Ramos (cell line): Measurements from ENCODE around the gene MIPEP.

Source experiments
- in situ Hi-C: fragments of 300-500 bp; cut with MboI; formaldehyde crosslinking; loops from one replicate; pipeline ENCODE4 v1.14.3; 2022; ENCODE audit warnings: low sequenced_read_pairs; ENCODE audit not compliant: unreplicated experiment

MIPEP gene

DNA sequence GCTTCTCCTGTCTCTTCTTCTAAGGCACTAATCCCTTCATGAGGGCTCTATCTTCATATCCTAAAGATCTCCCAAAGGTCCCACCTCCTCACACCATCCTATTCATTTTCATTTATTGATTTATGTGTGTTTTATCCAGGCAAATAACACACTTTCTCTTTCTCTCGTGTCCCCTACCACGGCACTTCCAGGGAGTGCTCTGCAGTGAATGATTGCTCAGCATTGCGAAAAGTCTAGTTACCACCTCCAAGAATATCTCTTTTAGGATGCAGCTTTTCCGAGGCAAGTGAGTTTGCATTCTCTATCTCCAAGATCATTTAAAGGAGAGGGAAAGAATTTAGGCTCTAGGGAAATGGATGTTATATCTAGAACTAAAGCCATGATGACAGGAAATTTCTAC, 101.7 kb downstream of the MIPEP start:
- in situ Hi-C loops = no loop called here

DNA sequence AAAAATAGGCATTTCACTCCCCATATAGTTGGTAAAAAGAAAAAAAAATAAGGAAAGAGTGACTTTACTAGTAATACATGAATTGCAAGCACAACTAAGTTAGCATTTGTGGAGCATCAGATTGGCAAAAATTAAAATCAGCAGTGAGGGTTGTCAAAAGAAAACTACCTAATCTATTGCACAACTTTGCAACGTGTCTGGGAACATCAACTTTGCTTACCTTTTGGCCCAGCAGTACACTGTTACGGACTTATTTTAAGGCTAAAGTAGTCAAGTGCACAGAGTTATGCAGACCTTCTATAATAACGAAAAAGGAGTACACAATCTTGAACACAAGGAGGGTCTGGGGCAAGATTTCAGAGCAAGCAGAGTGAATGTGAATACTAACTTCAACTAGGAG, 102.6 kb downstream of the MIPEP start:
- in situ Hi-C loops = no loop called here

DNA sequence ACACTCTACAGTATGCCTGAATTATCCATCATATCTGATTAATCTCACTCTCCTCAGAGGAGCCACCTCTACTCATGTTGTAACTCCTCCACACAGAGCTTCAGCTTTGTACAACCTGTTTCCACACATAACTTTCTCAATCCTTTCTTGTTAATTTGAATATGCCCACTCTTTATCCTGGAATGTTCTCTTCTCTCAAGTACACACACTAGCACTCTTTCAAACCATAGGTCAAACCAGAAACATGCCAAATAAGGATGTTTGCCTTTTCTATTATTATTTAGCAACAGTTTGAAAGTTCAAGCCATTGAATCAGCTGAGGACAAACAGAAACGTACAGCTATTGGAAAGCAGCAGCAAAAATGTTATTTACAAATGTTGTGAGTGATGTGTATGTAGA, 110.3 kb downstream of the MIPEP start:
- in situ Hi-C loops = no loop called here

DNA sequence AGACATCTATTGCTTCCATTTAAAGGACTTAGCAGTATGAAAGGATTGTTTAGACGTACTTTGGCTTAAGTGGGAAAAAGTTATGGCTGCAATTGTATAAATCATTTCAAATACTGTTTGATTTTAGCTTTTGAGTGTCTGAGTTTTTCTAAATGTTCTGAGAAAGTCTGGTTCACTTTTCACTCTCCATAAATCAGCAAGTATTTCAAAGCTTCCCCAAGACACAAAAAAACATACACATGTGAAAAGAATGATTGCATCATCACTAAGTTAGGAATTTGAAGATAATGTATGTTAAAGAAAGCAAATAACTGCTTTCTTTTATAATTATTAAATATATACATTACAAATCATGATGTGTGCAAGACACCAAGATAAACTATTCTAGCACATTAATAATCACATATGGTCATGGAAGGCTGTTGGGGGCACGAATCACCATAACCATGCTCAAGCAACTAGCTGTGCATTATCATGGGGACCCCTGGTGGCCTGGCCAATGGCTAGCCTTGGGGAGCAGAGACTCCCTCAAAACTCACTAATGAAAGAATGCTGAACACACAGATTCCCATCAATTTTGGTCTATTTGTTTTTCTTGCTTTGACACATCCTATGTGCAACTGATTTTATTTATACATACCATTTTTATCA, 111.1 kb downstream of the MIPEP start:
- in situ Hi-C loops = no loop called here

DNA sequence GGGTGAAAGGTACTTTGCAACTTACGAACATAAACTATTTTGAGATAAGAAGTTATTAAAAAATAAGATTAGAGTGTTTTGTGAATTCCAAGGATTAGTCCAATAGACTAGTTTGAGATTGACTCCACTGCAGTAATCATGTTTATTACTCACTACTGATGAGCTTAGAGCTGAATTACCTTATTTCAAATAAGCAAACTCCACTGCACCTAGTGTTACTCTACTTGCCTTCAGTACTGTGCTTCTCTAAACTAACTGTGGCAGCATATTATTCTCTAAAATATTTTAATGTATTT, 111.7 kb downstream of the MIPEP start:
- in situ Hi-C loops = no loop called here

DNA sequence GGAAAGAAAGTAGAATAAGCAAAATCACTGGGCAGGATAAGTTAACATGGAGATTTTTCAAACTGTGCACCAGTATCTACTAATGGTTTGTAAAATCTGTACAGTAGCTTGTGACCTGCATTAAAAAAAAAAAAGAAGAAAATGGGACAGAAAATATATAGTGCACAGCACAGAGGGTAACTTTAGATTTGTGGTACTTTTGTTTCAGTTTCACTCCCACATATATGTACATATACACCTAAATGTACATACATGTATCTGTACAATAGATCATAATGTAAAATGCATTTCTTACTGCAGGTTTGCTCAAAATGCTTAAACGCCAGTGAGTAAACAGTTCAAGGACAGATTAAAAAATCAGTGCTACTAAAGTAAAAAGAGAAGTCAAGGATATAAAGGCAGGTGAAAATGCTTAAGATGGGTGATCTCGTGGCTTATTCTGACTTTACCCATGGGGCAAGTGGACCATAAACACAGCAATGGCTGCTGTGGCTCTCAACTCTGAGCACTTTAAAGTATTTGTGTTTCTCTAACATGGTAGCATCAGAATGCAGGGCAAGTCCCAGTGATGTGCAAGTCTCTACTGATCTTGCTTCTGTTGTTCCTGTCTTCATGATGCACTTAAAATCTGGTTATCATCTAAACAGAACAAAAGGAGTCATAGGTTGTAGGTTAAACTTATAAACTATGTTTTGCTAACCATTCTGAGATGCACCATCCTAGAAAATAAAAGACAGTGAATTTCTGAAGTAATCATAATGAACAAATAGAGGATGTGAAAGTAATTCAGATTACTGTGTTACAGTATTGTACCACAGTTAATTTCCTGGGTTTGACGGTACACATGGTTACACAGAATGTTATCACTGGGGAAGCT, 112.3 kb downstream of the MIPEP start:
- in situ Hi-C loops = no loop called here

DNA sequence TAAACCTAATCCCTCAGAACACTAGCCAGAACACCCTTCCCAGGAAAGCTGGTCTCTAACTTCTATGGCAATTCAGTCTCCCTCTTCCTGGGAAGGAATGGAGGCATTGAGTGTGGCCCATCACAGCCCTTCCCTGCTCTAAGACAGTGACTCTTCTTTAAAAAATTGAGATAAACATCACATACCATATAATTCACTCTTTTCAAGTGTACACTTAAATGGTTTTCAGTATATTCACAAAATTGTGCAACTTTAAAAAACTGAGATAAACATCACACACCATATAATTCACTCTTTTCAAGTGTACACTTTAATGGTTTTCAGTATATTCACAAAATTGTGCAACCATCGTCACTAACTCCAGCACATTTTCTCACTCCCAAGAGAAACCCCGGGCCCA, 116.5 kb downstream of the MIPEP start:
- in situ Hi-C loops = no loop called here

DNA sequence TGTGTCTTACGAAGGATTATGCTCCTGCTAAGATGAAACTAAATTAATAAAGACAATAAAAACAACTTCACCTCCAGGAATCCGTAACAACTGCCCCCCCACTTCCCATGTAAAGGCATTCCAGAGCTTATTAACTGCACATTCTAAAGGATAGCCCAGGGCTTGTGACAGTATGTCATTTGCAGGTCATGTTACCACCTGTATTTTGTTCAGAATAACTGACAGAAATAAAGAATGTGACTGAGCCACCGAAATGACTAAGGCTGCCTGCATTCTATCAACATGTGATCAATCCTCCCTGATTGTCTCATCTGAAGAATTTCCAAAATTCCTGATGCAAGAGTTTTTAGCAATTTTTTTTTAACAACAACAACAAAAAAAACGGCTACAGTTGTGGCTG, 117.2 kb downstream of the MIPEP start:
- in situ Hi-C loops = no loop called here

DNA sequence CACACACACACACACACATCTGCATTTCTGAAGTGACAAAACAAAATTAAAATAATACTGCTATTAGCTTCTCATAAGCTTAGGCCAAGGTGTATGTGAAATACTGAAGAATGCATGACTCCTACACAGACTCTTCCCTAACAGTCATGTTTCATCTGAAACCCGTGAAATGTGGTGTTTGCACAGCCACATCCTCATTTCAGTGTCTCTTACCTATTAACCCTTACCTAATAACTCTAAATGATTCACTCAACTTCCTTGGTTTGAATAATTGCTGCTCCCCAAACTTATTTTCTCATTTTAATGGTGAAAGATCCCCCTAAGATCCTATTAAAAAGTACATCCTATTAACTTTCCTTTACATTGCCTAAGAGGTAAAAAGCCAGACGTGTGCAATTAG, 117.6 kb downstream of the MIPEP start:
- in situ Hi-C loops = no loop called here

DNA sequence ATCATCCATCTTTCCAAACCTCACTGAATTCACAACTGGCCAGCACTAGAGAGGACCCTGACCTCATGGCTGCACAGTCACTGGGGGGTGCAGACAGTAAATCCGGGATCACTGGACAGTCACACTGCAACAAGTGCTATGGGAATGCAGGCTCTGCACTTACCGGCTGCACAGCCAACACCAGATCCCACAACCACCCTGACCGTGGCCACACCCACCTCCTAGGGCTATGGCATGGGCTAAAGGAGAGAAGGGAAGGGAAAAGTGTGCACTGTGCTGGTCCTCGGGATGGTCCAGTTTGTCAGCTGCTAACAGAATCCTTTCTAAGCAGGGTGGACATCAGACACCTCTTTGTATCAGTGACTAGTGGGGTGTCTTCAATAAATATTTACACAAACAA, 118.2 kb downstream of the MIPEP start:
- in situ Hi-C loops = no loop called here

DNA sequence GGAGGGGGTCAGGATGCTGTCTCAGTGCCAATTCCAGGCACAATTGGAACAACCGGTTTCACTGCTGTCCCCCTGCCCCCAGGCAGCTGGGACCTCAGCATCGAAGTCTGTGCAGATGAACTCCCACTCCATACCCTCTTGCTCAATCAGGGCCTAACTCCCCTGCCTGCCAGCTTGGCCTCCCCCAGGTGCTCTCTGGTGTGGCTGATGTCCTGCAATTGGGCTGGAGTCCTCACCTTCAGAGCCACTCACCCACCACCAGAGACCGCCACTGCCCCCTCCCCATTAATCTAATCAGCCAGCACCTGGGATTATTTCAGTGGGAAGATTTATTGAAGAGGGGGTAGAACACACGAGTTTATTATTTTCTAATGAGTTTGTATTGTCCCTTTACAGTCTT, 118.8 kb downstream of the MIPEP start:
- in situ Hi-C loops = no loop called here

DNA sequence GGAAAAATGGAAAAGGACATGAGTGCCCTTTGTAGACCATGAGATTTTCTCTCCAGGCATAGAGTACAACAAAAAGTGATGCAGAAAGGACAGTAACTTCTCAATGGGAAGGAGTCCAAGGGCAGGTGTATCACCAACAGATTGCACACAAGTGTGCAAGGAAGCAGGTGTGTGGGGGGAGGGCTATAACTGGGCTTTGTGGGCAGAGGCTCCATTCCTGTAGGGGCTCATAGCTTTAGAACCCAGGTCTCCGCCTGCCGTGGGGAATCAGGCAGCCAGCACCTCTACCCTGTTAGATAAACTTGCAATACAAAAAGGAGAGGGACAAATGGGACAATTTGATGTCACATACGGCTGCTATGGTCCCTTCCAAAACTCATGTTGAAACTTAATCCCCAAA, 119.8 kb downstream of the MIPEP start:
- in situ Hi-C loops = loop anchor here (10.0 kb wide), 1 partner anchor 65 kb away; no protein-coding TSS in a partner anchor

DNA sequence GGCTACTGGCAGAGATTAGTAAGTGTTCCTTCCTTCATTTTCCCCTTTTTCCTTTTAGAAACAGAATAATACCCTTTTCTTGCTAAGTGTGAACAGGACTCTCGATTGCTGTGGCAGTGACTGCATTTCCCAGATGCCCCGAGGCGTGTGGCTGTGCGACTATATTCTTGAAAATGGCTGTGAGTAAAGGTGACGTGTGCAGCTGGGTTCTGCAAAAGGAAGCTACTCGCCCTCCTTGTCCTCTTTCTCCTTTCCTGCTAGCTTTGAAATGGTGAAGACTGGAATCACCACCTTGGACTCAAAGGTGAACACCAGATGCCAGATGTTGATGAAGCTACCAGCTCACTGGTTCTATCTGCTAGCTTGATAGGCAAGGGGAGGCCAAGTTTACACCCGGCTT, 121.4 kb downstream of the MIPEP start:
- in situ Hi-C loops = loop anchor here (10.0 kb wide), 1 partner anchor 63 kb away; no protein-coding TSS in a partner anchor

DNA sequence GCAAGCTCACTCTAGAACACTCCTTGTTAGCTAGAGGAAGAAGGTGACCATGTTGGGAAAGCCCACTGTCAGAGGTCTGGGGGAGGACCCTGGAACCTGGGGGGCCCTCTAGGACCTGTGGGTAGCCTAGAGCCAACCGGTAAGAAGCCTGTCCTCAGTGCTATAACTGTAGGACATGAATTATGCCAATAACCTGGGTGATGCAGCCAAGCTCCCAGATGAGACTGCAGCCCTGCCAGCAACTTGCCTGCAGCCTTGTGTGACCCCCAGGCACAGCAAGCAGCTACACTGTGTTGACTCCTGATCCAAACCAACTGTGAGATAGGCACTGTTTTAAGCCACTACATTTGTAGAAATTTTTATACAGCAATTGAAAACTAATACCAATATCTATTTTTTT, 122.3 kb downstream of the MIPEP start:
- in situ Hi-C loops = loop anchor here (10.0 kb wide), 1 partner anchor 62 kb away; no protein-coding TSS in a partner anchor

DNA sequence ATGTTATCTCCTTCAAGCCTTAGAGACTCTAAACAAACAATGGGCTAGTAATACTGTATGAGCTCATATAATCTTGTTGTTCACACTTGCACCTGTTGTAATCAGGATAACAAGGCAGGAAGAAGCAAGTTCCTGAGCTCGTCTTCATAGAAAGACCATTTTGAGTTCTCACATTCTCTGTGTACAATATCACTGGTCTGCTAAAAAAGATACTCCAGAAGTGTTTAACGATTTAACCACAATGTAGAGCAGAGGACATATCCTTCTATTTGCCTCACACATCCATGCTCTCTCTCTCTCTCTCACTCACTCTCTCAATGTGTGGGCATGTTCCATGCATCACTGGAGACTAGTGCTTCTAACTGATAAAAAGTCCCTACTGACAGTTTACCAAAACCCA, 122.9 kb downstream of the MIPEP start:
- in situ Hi-C loops = loop anchor here (10.0 kb wide), 1 partner anchor 61 kb away; no protein-coding TSS in a partner anchor

DNA sequence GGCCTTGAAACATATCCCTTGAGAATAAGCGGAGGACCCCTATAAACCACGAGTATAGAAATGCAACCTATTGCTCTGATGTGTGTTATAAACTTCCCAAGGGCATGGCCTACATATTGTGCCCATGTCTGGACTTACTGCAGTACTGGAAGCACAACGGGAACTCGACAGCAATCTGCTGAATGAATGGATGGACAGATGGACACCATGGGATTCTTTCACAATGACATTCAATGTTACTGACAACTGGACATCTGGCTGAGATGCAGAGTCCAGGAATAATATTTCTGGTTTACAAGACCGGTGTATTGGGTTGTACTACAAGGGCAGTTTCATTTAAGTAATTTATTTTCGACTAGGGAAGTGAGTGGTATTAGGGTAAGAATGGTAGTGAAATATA, 123.7 kb downstream of the MIPEP start:
- in situ Hi-C loops = loop anchor here (10.0 kb wide), 1 partner anchor 61 kb away; no protein-coding TSS in a partner anchor

DNA sequence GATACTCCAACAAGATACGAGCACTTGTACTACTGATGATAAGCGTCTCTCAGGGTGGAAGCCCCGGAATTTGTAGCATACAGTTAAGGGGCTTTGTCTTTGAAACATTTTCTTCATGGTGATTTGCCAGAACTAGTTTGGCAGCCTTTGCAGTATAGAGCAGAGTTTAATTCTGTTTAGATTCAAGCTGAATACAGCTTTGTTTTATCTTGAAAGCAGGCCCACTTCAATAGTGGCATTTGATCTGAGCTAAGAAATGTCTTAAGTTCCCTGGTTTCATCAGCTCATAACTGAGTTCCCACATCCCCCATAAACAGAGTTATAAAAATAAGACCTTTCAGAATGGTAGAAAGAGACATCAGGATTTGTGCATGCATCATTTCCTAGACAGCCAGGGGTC, 125.9 kb downstream of the MIPEP start:
- in situ Hi-C loops = loop anchor here (10.0 kb wide), 1 partner anchor 59 kb away; no protein-coding TSS in a partner anchor

DNA sequence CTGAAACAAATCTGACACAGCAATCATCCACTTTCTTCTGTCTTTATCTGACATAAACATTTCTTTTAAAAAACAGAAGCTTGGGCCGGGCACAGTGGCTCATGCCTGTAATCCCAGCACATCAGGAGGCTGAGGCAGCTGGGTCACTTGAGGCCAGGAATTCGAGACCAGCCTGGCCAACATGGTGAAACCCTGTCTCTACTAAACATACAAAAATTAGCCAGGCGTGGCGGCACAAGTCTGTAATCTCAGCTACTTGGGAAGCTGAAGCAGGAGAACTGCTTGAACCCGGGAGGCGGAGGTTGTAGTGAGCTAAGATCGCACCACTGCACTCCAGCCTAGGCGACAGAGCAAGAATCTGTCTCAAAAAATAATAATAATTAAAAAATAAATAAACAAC, 127.4 kb downstream of the MIPEP start:
- in situ Hi-C loops = loop anchor here (10.0 kb wide), 1 partner anchor 57 kb away; no protein-coding TSS in a partner anchor

DNA sequence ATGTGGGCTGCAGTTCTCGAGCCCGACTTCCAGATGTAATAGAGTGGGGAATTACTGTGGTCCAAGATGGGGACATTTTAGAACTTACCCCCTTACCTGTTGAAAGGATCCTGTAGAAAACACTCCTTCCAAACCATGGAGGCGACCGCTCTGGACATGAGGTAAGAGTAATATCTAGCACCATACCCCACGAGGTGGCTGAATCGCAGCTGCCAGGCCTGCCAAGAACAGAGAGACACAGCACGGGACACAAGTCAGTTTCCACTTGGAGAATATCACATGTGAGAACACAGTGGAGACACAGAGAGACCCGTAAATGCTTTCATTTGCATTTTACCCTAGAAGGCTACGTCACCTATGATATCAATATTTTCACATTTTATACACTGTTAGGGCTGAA, 129.2 kb downstream of the MIPEP start:
- in situ Hi-C loops = loop anchor here (10.0 kb wide), 1 partner anchor 55 kb away; no protein-coding TSS in a partner anchor

DNA sequence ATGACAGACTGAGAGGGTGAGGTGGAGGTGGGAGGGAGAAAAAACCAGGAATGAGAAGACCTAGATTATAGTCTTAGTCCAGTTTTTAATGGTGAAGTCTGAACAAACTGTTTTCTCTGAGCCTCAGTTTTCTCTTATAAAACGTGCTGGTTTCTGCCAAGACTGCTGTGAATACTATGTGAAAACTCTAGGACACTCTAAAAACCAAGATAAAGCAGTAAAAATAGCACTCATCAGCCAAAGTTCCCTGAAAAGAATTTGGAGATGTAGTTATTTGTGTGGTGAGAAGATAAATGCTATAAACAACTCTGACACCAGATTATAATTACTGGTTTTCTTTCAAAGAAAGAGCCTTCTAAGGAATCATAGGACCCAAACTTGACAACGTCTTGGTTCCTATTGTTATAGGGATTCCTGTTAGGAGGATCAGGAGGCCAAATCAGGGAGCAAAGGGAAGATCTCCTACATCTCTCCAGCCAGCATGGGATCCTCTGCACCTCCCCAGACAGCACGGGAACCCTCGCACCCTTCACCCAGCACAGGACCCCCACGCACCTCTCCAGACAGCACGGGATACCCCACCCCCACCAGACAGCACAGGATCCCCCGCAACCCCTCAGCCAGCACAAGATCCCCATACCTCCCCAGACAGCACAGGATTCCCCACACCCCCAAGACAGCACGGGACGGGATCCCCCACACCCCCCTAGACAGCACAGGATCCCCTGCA, 130.2 kb downstream of the MIPEP start:
- in situ Hi-C loops = no loop called here

DNA sequence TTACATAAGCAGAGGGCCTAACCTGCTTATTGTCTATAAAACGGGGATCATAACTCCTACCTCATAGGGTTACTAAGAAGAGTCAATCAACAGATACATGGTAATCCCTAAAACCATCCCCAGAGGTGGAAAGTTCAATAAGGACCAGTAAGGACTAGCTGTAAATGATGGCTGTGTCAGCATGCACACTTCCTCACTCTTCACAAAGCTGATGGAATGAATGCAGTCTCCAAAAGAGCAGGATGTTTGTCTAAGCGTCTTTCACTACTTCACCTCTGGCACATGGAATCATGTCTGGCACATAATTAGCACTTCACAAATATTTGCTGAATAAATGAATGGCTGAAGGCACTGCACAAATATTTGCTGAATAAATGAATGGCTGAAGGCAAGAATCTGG, 134.2 kb downstream of the MIPEP start:
- in situ Hi-C loops = no loop called here
